ENCODE results near the gene CEMIP.
"Not testable (repeated sequence)": the region's sequence is repeated elsewhere in the genome, so short reads cannot be mapped to it uniquely, and the experiment has no call there.

The CEMIP gene

DNA sequence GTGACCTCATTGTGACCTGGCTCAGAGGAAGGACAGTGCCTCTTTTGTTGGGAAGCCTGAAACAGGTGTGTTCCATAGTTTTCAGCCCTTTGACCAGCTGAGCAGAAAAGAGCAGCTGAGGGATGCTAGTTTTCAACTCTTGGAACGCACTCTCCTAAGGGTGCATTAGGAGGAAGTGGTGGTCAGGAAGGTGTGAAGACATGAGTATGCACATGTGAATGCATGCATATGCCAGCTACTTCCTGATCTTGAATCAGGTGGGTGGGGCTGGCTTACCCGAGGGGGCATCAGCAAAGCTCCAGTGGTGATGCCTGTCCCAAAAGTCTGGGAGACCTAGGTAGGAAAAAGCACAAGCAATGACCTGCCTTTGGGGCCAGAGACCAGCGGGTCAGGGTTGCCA lies 23.3 kb upstream of the CEMIP start:
- in situ Hi-C loops (cut with HindIII; ENCODE audit: low pct_ligation_motif_present, low pct_unique_long_range_greater_than_20kb, low sequenced_read_pairs), result no loop called here
- DNase-seq, result no peak

DNA sequence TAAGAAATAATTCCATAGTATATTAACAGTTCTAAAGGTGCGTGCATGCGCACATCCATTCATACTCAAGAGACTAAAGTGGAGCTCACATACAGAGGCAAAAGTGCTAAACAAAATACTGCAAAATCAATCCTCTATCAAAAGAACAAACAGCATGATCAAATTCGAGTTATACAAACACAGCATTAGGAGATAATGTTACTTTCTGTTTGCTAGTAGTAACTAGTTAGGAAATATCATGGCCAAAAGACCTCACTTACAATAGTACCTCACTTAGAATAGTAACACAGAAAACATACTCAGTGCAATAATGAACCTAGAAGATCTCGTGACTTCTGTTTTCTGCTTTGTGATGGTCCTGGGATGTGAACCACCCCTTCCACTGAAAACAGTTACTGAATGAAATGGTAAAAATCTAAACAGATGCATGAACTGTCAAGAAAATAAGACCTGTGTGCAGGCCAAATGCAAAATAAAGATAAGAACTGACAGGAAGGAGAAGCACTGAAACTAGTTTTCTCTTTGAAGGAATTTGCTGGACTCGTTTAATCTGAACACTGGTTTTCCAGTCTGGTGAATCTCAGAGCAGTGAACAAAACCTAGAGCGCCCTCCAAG lies 20.9 kb upstream of the CEMIP start:
- DNase-seq, result no peak
- in situ Hi-C loops (cut with HindIII; ENCODE audit: low pct_ligation_motif_present, low pct_unique_long_range_greater_than_20kb, low sequenced_read_pairs), result no loop called here

DNA sequence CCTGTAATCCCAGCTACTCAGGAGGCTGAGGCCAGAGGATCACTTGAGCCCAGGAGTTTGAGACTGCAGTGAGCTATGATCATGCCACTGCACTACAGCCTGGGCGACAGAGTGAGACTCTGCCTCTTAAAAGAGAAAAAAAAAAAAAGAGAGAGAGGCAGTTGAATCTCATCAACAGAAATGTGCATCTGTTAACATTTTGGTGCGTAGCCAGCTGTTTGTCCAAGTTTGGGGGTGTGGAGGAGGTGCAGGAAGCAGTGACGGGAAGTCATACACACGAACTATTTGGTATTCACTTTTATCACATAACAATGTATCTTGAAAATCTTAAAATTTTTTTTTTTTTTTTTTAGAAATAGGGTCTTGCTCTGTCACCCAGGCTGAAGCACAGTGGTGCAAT lies 18.2 kb upstream of the CEMIP start:
- in situ Hi-C loops (cut with HindIII; ENCODE audit: low pct_ligation_motif_present, low pct_unique_long_range_greater_than_20kb, low sequenced_read_pairs), result no loop called here
- DNase-seq, result no peak

DNA sequence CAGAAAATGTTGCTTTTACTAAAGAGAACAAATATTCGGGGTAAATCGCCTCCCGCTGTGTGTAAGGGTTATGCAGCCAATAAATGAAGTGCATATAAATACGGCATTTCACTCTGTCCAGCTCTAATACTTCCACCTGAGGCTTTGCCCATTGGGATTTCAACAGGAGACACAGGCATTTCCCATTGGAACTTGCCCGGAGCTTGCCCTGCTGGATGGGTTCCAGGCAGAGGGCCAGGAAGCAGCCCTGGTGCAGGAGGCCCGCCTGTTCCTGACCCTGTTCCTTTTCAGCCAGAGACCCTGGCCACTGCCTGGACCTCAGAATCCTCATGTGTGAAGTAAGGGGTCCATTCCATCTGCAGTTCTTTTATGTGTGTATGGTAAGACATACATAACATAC lies 17.4 kb upstream of the CEMIP start:
- no peak for DNase-seq
- in situ Hi-C loops (cut with HindIII; ENCODE audit: low pct_ligation_motif_present, low pct_unique_long_range_greater_than_20kb, low sequenced_read_pairs), result no loop called here

DNA sequence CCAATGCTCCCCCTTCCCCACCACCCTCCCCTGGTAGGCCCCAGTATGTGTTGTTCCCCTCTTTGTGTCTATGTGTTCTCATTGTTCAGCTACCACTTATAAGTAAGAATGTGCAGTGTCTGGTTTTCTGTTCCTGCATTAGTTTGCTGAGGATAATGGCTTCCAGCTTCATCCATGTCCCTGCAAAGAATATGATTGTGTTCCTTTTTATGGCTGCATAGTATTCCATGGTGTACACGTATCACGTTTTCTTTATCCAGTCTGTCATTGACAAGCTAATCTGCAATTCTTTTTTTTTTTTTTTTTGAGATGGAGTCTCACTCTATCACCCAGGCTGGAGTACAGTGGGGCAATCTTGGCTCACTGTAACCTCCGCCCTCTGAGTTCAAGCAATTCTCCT lies 15.9 kb upstream of the CEMIP start:
- DNase-seq; in situ Hi-C loops (cut with HindIII; ENCODE audit: low pct_ligation_motif_present, low pct_unique_long_range_greater_than_20kb, low sequenced_read_pairs): not testable (repeated sequence)

DNA sequence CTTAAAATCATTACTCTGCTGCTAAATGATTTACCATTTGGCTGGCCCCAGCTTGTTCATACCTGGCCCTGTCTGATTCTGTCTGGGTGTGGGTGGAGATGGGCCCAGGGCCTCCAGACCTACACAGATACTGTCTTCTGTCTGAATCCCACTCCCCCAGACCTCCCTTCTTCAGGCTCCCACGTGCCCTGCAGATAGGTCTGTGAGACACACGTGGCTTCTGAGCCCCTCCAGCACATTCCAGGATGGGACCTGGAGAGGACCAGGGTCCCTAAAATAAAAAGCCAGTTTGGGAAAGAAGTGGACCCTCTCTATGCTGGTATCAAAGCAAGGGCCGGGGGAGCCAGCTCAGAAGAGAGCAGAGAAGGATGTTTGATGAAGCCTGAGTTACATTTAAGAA lies 14.6 kb upstream of the CEMIP start:
- in situ Hi-C loops (cut with HindIII; ENCODE audit: low pct_ligation_motif_present, low pct_unique_long_range_greater_than_20kb, low sequenced_read_pairs), result no loop called here

DNA sequence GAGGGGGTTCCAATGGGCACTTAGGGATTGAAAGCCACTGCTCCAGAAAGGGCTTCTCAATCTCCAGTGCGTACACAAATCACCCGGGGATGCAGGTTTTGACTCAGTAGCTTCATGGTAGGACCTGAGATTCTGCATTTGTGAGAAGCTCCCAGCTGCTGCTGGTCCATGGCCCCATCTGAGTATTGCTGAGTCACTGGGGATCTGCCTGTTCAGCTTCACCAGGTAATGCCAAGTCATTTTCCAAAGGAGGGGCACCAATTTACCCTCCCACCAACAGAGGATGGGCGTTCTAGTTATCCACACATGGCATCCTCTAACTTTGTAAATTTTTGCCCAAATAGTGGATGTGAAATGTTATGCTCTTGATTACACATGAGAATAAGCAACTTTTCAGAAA lies 12.9 kb upstream of the CEMIP start:
- DNase-seq, result no peak
- in situ Hi-C loops (cut with HindIII; ENCODE audit: low pct_ligation_motif_present, low pct_unique_long_range_greater_than_20kb, low sequenced_read_pairs), result no loop called here

More for the DNA sequence above, 14.6 kb upstream of the CEMIP start:
- no peak for DNase-seq

DNA sequence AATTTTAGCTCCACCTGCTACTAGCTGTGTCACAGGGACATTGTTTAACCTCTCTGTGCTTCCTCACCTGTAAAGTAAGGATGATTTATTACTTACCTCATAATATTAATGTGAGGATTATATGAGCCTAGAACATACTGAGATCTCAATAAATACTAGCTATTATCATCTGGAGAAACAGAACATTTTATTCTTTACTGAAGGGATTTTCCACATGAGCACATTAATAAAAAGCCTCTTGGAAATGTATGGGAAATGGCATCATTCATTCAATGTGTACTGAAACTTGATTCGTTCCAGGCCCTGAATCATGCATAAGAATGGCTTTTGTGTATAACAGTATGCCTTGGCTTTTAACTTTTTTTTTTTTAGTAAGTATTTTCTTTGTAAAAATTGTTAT lies 11.0 kb upstream of the CEMIP start:
- in situ Hi-C loops (cut with HindIII; ENCODE audit: low pct_ligation_motif_present, low pct_unique_long_range_greater_than_20kb, low sequenced_read_pairs), result no loop called here
- DNase-seq, result no peak

DNA sequence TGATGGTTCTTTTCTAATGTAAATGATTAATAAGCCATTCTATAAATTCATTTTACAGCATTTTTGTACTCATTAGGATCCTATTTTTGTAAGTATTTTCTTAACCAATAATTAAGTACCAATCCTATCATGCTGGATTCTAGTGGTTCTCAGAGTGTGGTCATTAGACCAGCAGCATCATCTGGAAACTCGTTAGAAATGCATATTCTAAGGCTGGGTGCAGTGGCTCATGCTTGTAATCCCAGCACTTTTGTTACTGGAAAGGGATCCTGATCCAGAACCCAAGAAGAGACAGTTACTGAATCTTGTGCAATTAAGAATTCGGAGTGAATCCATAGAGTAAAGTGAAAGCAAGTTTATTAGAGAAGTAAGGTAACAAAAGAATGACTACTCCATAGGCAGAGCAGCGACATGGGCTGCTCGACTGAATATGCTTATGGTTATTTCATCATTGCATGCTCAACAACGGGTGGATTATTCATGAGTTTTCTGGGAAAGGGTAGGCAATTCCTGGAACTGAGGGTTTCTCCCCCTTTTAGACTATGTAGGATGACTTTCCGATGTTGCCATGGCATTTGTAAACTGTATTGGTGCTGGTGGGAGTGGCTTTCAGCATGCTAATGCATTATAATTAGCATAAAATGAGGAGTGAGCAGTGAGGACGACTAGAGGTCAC lies 9.9 kb upstream of the CEMIP start:
- no peak for DNase-seq
- in situ Hi-C loops (cut with HindIII; ENCODE audit: low pct_ligation_motif_present, low pct_unique_long_range_greater_than_20kb, low sequenced_read_pairs), result no loop called here

DNA sequence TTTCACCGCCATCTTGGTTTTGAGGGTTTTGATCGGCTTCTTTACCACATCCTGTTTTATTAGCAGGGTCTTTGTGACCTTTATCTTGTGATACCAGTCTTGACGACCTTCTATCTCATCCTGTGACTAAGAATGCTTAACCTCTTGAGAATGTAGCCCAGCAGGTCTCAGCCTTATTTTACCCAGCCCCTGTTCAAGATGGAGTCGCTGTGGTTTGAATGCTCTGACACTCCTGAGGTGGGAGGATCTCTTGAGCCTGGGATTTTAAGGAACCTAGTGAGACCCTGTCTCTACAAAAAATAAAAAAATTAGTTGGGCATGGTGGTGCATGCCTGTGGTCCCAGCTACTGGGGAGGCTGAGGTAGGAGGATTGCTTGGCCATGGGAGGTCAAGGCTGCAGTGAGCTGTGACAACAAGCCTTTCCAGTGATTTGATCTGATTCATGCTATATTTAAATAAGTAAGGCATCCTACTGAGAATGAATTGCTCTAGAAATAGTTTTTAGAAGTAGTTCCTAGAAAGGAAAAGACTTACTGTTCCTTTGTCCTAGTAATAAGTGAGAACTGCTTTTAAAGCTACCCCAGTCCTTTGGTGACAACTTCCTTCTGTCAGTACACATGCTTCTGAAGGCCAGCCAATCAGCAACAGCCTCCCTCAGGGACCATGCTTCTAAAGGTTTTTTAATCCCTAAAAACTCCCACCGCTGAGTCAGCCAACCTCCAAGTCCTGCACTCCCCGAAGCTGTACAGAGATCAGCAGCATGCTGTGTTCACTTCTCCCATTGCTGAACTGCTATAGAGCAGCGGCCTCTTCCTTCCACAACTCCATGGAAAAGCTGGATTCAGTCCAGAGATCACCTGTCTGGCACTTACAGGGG lies 9.1 kb upstream of the CEMIP start:
- no peak for DNase-seq
- in situ Hi-C loops (cut with HindIII; ENCODE audit: low pct_ligation_motif_present, low pct_unique_long_range_greater_than_20kb, low sequenced_read_pairs), result no loop called here

DNA sequence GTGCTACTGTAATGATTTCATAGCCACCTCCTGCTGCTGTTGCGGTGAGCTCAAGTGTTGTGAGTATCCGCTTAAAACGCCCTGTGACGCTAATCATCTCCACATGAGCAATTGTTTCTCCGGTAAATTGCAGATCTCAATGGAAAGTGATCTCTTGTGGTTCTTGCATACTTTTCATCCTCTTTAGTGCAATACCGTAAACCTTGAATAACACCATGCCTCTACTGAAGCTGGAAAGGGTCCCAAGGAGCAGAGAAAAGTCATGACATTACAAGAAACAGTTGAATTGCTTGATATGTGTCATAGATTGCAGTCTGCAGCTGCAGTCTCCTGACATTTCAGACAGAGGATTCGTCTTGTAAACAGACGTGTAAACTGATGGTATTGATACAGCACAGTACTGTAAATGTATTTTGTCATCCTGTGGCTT lies 6.0 kb upstream of the CEMIP start:
- in situ Hi-C loops (cut with HindIII; ENCODE audit: low pct_ligation_motif_present, low pct_unique_long_range_greater_than_20kb, low sequenced_read_pairs), result no loop called here

DNA sequence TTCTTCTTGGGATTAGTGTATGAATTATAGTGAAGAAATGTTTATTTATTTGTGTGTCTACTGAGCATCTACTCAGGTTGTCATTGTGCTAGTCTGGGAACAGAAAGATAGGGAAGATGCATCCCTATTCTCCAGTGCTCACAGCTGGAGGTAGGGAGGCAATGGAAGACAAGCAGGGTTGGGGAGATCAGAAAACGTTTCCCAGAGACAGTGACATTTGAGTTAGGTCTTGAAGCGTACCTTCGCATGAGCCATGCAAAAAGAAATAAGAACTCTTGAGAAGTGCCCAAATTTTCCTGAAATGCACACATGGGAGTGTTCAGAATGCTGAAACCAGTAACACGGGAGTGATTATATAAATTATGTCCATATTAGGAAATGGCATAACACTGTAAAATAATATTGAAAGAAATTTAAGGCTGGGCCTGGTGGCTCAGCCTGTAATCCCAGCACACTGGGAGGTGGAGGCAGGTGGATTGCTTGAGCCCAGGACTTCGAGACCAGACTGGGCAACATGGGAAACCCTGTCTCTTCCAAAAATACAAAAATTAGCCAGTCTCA lies 5.3 kb upstream of the CEMIP start:
- DNase-seq, result no peak
- in situ Hi-C loops (cut with HindIII; ENCODE audit: low pct_ligation_motif_present, low pct_unique_long_range_greater_than_20kb, low sequenced_read_pairs), result no loop called here

More for the DNA sequence above, 6.0 kb upstream of the CEMIP start:
- DNase-seq, result no peak

DNA sequence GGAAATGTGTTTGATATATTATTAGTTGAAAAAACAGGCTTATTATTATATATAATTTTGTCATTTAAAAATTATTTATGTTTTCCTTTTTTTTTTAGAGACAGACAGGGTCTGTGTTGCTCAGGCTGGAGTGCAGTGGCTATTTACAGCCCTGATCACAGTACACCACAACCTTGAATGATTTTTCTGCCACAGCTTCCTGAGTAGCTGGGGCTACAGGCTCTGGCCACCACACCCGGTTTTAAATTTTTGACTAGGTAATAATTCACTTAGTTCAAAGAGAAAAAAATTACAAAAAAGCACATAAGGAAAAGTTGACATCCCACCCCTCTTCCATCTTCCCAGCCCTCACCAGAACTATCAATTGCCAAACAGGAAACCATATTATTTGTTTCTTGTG lies 4.7 kb upstream of the CEMIP start:
- DNase-seq, result no peak
- in situ Hi-C loops (cut with HindIII; ENCODE audit: low pct_ligation_motif_present, low pct_unique_long_range_greater_than_20kb, low sequenced_read_pairs), result no loop called here

DNA sequence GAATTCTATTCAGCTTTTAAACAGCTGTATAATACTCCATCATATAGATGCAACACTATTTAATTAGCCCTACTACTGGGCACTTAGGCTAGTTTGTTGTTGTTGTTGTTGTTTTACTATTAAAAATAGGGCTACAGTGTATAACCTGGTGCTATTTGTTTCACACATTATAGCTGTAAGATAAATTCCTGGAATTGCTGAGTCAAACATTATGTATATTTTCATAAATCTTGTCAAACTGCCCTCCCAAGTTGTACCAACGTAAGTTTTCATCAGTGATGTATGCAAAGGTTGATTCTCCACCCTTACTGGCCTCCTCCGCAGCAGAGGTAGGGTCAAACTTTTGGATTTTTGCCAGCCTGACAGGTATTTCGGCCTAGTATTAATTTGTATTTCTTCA lies 3.8 kb upstream of the CEMIP start:
- in situ Hi-C loops (cut with HindIII; ENCODE audit: low pct_ligation_motif_present, low pct_unique_long_range_greater_than_20kb, low sequenced_read_pairs), result no loop called here
- no peak for DNase-seq

DNA sequence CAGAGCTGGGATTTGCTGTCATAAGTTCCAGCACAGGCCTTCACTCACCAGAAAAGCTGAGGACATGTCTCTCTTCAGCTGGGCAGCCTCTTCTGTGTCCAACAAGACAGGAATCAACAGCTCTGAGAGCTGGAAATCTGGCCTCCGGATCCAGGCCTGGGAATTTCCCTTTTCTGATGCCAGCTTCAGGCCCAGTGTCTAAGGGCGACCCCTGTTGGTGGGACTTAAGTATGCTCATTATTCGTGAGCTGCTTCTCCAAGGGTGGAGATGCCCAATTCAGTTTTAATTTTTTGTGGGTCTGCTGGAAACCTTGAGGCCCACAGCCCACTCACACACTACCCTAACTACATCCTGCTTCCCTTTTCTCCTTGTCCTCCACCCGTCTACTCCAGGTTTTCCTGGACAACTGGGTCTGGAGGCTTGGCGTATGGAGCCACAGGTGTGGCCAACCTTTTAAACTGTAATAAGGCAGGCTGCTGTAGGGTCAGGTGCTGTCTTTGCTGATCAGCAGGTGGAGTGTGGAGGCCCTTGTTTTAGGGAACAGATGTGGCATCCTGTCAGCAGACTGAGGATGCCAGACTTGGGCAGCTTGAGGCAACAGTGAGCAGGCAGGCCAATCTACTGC lies 2.6 kb upstream of the CEMIP start:
- DNase-seq, result peak; percentile 69
- in situ Hi-C loops (cut with HindIII; ENCODE audit: low pct_ligation_motif_present, low pct_unique_long_range_greater_than_20kb, low sequenced_read_pairs), result no loop called here

DNA sequence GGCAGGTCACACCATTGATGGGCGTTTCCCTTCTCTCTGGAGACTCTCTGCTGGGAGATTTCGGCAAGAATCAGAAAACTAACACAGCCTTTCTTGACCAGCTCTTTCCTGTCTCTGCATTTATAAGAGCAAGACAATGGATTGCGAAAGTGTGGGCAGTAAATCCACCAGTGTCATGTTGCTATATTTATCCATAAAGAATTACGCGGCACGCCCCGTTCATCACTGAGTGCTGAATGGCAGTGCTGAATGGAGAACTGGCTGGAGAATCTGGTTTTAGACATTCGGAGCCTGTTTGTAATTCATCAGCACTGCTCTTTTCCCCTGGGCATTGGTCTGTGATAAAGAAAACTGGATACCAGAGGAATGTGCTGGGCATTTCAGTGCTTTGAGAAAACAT lies 2.0 kb upstream of the CEMIP start:
- in situ Hi-C loops (cut with HindIII; ENCODE audit: low pct_ligation_motif_present, low pct_unique_long_range_greater_than_20kb, low sequenced_read_pairs), result no loop called here
- no peak for DNase-seq

DNA sequence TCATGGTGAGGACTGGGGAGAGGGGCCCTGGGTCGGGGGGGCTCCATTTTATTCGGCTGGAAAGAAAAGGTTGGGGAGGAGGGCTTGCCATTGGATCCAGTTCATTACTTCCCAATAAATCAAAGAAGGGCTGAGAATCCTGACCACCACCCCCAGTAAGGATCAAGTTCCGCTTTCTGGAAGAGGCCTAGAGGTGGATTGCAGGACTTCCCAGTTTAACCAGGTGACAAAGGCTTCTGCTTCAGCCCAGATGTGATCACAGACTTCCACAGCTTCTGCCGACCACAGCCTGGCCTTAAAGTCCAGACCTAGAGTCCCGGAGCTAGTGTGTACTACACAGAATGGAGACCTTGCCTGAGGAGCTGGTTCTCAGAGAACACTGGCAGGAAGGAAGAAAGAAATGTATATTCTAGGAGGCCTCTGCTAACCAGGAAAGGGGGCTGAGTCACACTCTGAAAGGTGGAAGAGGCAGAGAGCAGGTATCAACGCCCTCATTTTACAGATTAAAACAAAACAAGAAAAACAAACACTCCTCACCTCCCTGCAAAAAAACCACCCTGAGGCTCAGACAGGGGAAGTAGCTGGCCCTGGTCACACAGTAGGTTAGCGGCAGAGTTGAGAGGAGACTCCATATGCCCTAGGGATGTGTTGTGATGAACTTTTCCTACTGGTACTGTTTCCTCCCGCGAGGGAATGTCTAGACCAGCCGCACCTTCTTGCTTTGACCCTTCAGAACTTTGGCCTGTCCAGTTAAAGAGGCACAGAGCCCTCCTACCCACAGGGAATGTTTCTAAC lies 1.1 kb upstream of the CEMIP start:
- in situ Hi-C loops (cut with HindIII; ENCODE audit: low pct_ligation_motif_present, low pct_unique_long_range_greater_than_20kb, low sequenced_read_pairs), result no loop called here
- no peak for DNase-seq

DNA sequence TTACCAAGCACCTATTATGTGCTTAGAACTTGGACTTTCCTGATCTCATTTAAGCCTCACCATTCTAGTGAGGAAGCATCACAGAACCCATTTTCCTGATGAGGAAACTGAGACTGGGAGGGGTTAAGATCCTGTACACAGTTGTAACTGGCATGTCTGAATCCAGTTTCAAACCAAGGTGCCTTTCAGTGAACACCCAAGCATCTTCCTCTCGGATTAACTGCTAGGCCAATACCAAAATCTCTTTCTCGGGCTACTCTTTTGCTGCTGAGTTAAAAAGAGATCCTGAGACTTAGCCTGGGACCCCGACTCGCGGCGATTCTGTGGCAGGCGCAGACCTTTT lies 578 bp upstream of the CEMIP start:
- in situ Hi-C loops (cut with HindIII; ENCODE audit: low pct_ligation_motif_present, low pct_unique_long_range_greater_than_20kb, low sequenced_read_pairs), result no loop called here
- DNase-seq, result no peak
